ENCODE results near the gene BICC1.

- TF ChIP-seq RAD21 (IDR thresholded peaks at IDR 0.05), result no peak
- no peak for TF ChIP-seq CTCF (IDR thresholded peaks at IDR 0.05; ENCODE audit: low read depth, low read length, missing input control)
- TF ChIP-seq REST (IDR thresholded peaks at IDR 0.05), result no peak
- TF ChIP-seq YY1 (IDR thresholded peaks at IDR 0.05), result no peak
- TF ChIP-seq JUND (IDR thresholded peaks at IDR 0.05), result no peak
- TF ChIP-seq GABPA (IDR thresholded peaks at IDR 0.05 in 1 of 2, conservative IDR thresholded peaks at IDR 0.05 in 1 of 2), result no peak
- no peak for TF ChIP-seq SP1 (IDR thresholded peaks at IDR 0.05)
Observed at GRCh38 chr10:58853668-58854067, 341.0 kb downstream of the BICC1 start.

All from liver (tissue), 3 donors.